Stimulated activated CD4-positive, alpha-beta T cell treated with anti-CD3 and anti-CD28 coated beads, Interleukin-4, amount 100 ng/mL, for 24 hours (primary cell): ENCODE measurements around the gene CHRND.

ENCODE experiments used
- DNase-seq: peaks from one replicate; pipeline ENCODE4 v3.0.0-alpha.2; 2020

Gene CHRND

GRCh38 chr2:232577841-232578240 lies 51.9 kb downstream of the CHRND start:
- DNase-seq = no peak

DNA sequence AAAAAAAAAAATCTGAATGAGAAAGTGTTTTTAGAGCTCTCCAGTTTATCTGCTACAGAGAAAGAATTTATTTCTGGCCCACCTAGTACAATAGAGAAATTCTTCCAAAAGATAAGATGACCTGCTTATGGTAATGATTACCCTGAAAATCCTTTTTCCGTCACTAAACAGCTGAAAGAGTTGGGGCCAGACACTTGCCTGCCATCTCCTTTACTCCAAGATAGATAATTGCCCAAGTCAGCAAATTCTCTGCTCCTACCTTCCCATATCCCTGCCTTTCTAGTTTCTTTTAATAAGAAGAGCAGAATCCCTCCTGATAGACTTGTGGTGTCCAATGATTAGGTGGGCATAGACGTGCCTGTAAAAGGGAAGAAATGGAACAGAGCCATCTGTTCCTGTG lies 52.7 kb downstream of the CHRND start:
- DNase-seq = no peak

- no peak for DNase-seq
These were observed 54.7 kb downstream of the CHRND start for GRCh38 chr2:232580648-232580981.

DNA sequence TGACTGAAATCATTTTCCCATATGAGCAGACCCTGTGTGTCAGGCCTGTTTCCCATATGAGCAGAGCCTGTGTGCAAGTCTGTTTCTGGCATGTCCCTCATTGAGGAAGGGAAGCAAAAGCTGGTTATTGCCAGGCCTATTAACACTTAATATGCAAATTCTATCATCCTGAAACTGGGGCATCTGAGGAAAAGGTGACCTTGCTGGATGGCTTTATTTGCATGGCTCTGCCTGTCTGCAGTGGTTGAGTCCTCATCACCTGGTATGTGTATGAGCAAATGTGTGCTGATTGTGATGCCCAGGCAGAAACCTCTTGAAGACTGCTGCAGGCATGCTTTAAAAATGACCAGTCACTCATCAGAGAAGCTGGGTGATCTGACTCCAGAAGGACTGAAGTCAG lies 55.8 kb downstream of the CHRND start:
- DNase-seq = no peak

DNA sequence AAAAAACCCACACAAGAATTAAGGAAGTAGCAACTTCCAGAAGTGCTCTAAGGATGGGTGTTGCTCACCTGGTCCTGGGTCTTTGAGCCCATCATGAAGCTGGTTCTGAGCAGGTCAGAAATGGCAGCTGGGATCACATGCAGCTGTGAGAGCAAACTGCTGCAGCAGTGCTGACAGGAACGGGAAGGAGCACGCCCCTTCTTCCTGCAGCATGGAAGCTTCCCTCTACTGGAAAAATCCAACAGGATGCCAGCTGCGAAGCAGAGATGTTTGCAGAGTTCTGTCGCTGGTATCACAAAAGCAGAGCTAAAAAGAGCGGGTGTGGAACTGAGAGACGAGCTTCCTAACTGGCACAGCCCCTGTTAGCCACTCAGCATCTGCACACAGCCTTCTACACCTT lies 58.3 kb downstream of the CHRND start:
- DNase-seq = no peak
